BLaER1 treated with 17β-estradiol and CSF1 and Interleukin-3, amounts not matched to agents 10 nM and 100 nM (cell line): Measurements from ENCODE around the gene TRPC6.

Experiments
- H3K27ac ChIP-seq, 11 experiments: shearing (Covaris generic); formaldehyde crosslinking; 2 replicates each; pipeline ENCODE4 v1.8.1; 2022
- H3K27me3 ChIP-seq, 11 experiments: shearing (Covaris generic); formaldehyde crosslinking; 2 replicates each; pipeline ENCODE4 v1.8.1; 2022
- H3K36me3 ChIP-seq, 11 experiments: shearing (Covaris generic); formaldehyde crosslinking; 2 replicates each; pipeline ENCODE4 v1.8.1; 2022
- H3K4me1 ChIP-seq, 10 experiments: shearing (Covaris generic); formaldehyde crosslinking; 2 replicates each; pipeline ENCODE4 v1.8.1; 2022
- H3K4me2 ChIP-seq, 11 experiments: shearing (Covaris generic); formaldehyde crosslinking; 2 replicates each; pipeline ENCODE4 v1.8.1; 2022
- H3K4me3 ChIP-seq, 10 experiments: shearing (Covaris generic); formaldehyde crosslinking; 2 replicates each; pipeline ENCODE4 v1.8.1; 2022
- H3K9ac ChIP-seq, 11 experiments: shearing (Covaris generic); formaldehyde crosslinking; 2 replicates each; pipeline ENCODE4 v1.8.1; 2022
- H3K9me3 ChIP-seq, 11 experiments: shearing (Covaris generic); formaldehyde crosslinking; replicated peaks in 1 of 11; 2 replicates each; pipeline ENCODE4 v1.8.1; 2022
- H4K20me1 ChIP-seq, 11 experiments: shearing (Covaris generic); formaldehyde crosslinking; 2 replicates each; pipeline ENCODE4 v1.8.1; 2022
- Cebpa-rat ChIP-seq, 11 experiments: shearing (Covaris generic); IDR thresholded peaks; 2 replicates each; pipeline ENCODE4 v1.8.1; 2022

Gene TRPC6

GRCh38 chr11:101582236-101582988, 1.4 kb downstream of the TRPC6 start:
- H3K36me3 ChIP-seq: no peaks in the 10 kb centered on the region
- H3K4me1 ChIP-seq: no peaks in the 10 kb centered on the region
- H3K27ac ChIP-seq: no peak overlapping the region
- peaks cover 26 to 34% (median 29%) of the 10 kb centered on the region in 11 experiments for H3K9me3 ChIP-seq
- H3K4me3 ChIP-seq: no peak overlapping the region
- H3K9ac ChIP-seq: no peak overlapping the region
- H3K27me3 ChIP-seq: no peaks in the 10 kb centered on the region
- H3K4me2 ChIP-seq: no peak overlapping the region
- TF ChIP-seq Cebpa-rat (IDR thresholded peaks at IDR 0.05): no peak
- H4K20me1 ChIP-seq: no peaks in the 10 kb centered on the region

GRCh38 chr11:101577461-101577860, 6.3 kb downstream of the TRPC6 start:
- Histone ChIP-seq H3K36me3 (no peaks in the 10 kb centered on the region), H3K9ac (no peak overlapping the region)

GRCh38 chr11:101576456-101576855, 7.4 kb downstream of the TRPC6 start:
- Histone ChIP-seq H3K9me3 (peaks cover 5 to 14% (median 10%) of the 10 kb centered on the region in 11 experiments; a peak in 19 of 22 replicates), H3K27ac (no peak overlapping the region), H3K4me2 (no peak overlapping the region), H3K36me3 (no peaks in the 10 kb centered on the region), H3K27me3 (no peaks in the 10 kb centered on the region), H3K4me1 (peaks cover 0 to 10% (median 0%) of the 10 kb centered on the region in 10 experiments; a peak in 2 of 20 replicates), H4K20me1 (no peaks in the 10 kb centered on the region), H3K4me3 (no peak overlapping the region), H3K9ac (no peak overlapping the region)
- TF ChIP-seq Cebpa-rat (IDR thresholded peaks at IDR 0.05): no peak

More at GRCh38 chr11:101577461-101577860, 6.3 kb downstream of the TRPC6 start:
- Histone ChIP-seq H3K4me3 (no peak overlapping the region), H3K4me2 (no peak overlapping the region), H3K27ac (no peak overlapping the region), H3K9me3 (peaks cover 10 to 19% (median 15%) of the 10 kb centered on the region in 11 experiments; a peak in 21 of 22 replicates), H3K27me3 (no peaks in the 10 kb centered on the region), H3K4me1 (peaks cover 0 to 10% (median 0%) of the 10 kb centered on the region in 10 experiments; a peak in 2 of 20 replicates), H4K20me1 (no peaks in the 10 kb centered on the region)
- no peak for TF ChIP-seq Cebpa-rat (IDR thresholded peaks at IDR 0.05)

- peak overlapping the region in 2 of 11 experiments; percentile 19 to 36; a peak in 3 of 22 replicates for H3K4me2 ChIP-seq
- H3K27ac ChIP-seq: no peak overlapping the region
- H3K4me3 ChIP-seq: no peak overlapping the region
- TF ChIP-seq Cebpa-rat (IDR thresholded peaks at IDR 0.05): no peak
- no peak overlapping the region for H3K9ac ChIP-seq
- H3K4me1 ChIP-seq: peaks cover 0 to 10% (median 0%) of the 10 kb centered on the region in 10 experiments; a peak in 2 of 20 replicates
- H3K27me3 ChIP-seq: no peaks in the 10 kb centered on the region
- H3K36me3 ChIP-seq: no peaks in the 10 kb centered on the region
- peaks cover 5 to 8% (median 7%) of the 10 kb centered on the region in 11 experiments; a peak in 19 of 22 replicates for H3K9me3 ChIP-seq
- no peaks in the 10 kb centered on the region for H4K20me1 ChIP-seq
Observed at GRCh38 chr11:101574886-101575285, 8.9 kb downstream of the TRPC6 start.

GRCh38 chr11:101567071-101567470, 16.7 kb downstream of the TRPC6 start:
- Histone ChIP-seq H4K20me1 (no peaks in the 10 kb centered on the region), H3K27me3 (no peaks in the 10 kb centered on the region), H3K27ac (no peak overlapping the region), H3K4me2 (no peak overlapping the region), H3K36me3 (no peaks in the 10 kb centered on the region), H3K9ac (no peak overlapping the region), H3K9me3 (no peaks in the 10 kb centered on the region; a peak in 1 of 22 replicates), H3K4me3 (no peak overlapping the region), H3K4me1 (peaks cover 0 to 15% (median 0%) of the 10 kb centered on the region in 10 experiments; a peak in 4 of 20 replicates)
- TF ChIP-seq Cebpa-rat (IDR thresholded peaks at IDR 0.05): no peak

GRCh38 chr11:101566626-101567025, 17.2 kb downstream of the TRPC6 start:
- no peak overlapping the region for H3K27ac ChIP-seq

GRCh38 chr11:101563166-101563565, 20.6 kb downstream of the TRPC6 start:
- Histone ChIP-seq H4K20me1 (no peaks in the 10 kb centered on the region), H3K4me3 (no peak overlapping the region), H3K36me3 (no peaks in the 10 kb centered on the region), H3K4me2 (no peak overlapping the region), H3K9me3 (no peaks in the 10 kb centered on the region), H3K9ac (no peak overlapping the region), H3K27ac (no peak overlapping the region), H3K4me1 (peaks cover 0 to 15% (median 0%) of the 10 kb centered on the region in 10 experiments; a peak in 4 of 20 replicates), H3K27me3 (no peaks in the 10 kb centered on the region)
- no peak for TF ChIP-seq Cebpa-rat (IDR thresholded peaks at IDR 0.05)

More at GRCh38 chr11:101566626-101567025, 17.2 kb downstream of the TRPC6 start:
- Histone ChIP-seq H3K4me2 (no peak overlapping the region), H3K27me3 (no peaks in the 10 kb centered on the region), H3K4me3 (no peak overlapping the region), H3K4me1 (peaks cover 0 to 15% (median 0%) of the 10 kb centered on the region in 10 experiments; a peak in 4 of 20 replicates), H4K20me1 (no peaks in the 10 kb centered on the region), H3K9ac (no peak overlapping the region), H3K36me3 (no peaks in the 10 kb centered on the region), H3K9me3 (no peaks in the 10 kb centered on the region; a peak in 1 of 22 replicates)
- no peak for TF ChIP-seq Cebpa-rat (IDR thresholded peaks at IDR 0.05)

- no peaks in the 10 kb centered on the region for H3K9me3 ChIP-seq
- TF ChIP-seq Cebpa-rat (IDR thresholded peaks at IDR 0.05): no peak
- H3K4me3 ChIP-seq: no peak overlapping the region
- H3K4me2 ChIP-seq: no peak overlapping the region; a peak in 1 of 22 replicates
- no peaks in the 10 kb centered on the region for H3K27me3 ChIP-seq
- peaks cover 5 to 35% (median 15%) of the 10 kb centered on the region in 10 experiments; a peak in 17 of 20 replicates for H3K4me1 ChIP-seq
- H3K27ac ChIP-seq: no peak overlapping the region
- H3K9ac ChIP-seq: no peak overlapping the region
- no peaks in the 10 kb centered on the region for H4K20me1 ChIP-seq
- H3K36me3 ChIP-seq: no peaks in the 10 kb centered on the region
Observed at GRCh38 chr11:101555366-101555765, 28.4 kb downstream of the TRPC6 start.

GRCh38 chr11:101553891-101554292, 29.9 kb downstream of the TRPC6 start:
- no peak overlapping the region for H3K9ac ChIP-seq
- no peaks in the 10 kb centered on the region for H3K27me3 ChIP-seq
- peak overlapping the region in 5 of 11 experiments; percentile 23 to 70 (median 43); a peak in 7 of 22 replicates for H3K27ac ChIP-seq
- no peaks in the 10 kb centered on the region for H4K20me1 ChIP-seq
- H3K9me3 ChIP-seq: no peaks in the 10 kb centered on the region
- H3K4me3 ChIP-seq: no peak overlapping the region
- peak overlapping the region in 9 of 11 experiments; percentile 3 to 87 (median 46); a peak in 17 of 22 replicates for H3K4me2 ChIP-seq
- no peak for TF ChIP-seq Cebpa-rat (IDR thresholded peaks at IDR 0.05)
- no peaks in the 10 kb centered on the region for H3K36me3 ChIP-seq
- peaks cover 5 to 35% (median 15%) of the 10 kb centered on the region in 10 experiments; a peak in 17 of 20 replicates for H3K4me1 ChIP-seq
